ENCODE data around the gene LIPC.
"Not testable (repeated sequence)": the region's sequence is repeated elsewhere in the genome, so short reads cannot be mapped to it uniquely, and the experiment has no call there.

The LIPC gene

GRCh38 chr15:58595516-58596263 lies 163.9 kb downstream of the LIPC start:
- no peak for DNase-seq

DNA sequence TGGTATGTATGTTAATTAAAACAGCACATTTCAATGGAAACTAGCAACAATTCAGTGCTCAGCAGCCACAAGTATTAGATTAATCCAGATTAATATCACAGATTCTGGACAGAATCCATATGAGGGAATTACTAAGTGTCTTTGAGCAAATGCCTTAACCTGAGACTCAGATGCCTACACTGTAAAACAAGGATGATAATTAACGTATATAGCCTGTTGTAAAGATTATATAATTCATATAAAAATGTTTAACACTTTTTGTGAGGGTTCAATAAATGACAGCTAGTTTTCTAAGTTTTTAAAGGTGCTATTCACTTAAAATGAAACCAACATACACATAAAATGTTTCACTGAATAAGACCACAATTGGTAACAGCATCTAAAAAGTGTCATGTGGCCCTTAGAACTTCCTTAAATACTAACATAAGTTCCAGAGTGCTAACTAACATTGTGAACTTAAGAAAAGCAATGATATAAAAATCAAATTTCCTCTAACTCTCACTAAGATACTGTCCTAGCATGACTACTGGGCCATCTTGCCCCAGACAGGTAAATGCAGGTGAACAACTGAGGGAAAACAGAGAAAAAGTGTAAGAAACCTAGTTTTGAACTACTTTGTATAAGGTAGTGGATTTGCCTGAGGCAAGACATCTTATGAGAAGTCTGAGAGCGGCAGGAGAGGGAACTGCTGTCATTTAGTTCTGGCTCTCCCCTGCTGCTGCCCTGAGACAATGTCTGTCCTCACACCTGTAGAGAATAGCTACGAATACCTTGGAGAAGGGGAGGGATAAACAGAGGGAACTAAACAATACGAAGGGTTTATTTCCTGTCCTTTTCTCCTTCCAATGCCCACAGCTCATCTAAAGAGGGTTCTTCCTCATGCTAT lies 166.4 kb downstream of the LIPC start:
- no peak for DNase-seq

- DNase-seq, result no peak
Observed at GRCh38 chr15:58598829-58599210, 167.0 kb downstream of the LIPC start.

- no peak for DNase-seq
Observed at GRCh38 chr15:58602823-58603222, 171.0 kb downstream of the LIPC start.

GRCh38 chr15:58603927-58604326 lies 172.1 kb downstream of the LIPC start:
- not testable (repeated sequence) for DNase-seq

GRCh38 chr15:58604455-58604923 lies 172.7 kb downstream of the LIPC start:
- no peak for DNase-seq

DNA sequence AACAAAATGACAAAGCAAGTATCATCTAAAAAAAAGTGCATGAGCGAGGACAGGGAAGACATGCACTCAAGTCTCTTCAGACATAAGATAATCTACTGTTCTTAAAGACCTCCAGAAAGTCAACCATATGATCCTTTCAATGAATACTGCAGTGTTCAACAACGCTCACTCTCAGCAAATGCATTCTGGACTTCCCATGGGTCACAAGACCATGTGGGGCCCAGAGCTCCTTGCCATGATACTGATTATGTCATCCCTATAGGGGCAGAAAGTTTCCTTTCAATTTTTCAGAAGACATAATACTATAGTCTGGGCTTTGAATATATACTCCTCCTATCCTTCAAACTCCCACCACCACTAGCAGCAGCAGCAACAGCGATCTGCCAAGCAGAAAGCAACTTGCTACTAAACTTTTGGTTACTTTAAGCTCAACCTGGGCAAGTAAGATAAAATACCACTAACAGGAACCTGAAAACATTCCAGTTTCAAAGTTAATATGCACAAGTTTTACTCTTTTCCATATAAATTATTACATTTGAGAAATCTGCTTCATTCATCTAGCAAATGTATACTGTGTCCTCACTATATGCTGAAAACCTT lies 174.2 kb downstream of the LIPC start:
- DNase-seq, result no peak

DNA sequence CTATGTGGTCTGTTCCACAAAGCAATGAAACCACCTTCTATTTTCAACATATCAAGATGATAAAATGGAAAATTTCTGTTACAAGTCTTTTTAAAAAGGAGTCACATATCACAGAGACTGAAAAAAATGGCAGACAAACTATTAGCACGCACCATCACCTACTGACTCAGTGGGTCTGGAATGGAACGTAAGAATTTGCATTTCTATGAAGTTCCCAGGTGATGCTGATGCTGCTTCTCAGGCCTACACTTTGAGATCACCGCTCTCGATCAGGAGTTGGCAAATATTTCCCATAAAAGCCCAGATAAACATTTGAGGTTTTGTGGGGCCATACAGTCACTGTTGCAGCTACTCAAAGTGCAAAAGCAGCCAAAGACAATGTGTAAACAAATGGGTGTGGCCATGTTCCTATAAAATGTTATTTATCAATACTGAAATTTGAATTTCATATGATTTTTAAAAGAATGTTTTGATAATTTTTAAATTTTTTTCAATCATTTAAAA lies 174.8 kb downstream of the LIPC start:
- no peak for DNase-seq

- DNase-seq, result no peak
Observed at GRCh38 chr15:58608129-58608590, 176.4 kb downstream of the LIPC start.

GRCh38 chr15:58608711-58609110 lies 176.9 kb downstream of the LIPC start:
- no peak for DNase-seq

GRCh38 chr15:58611731-58612676 lies 180.2 kb downstream of the LIPC start:
- DNase-seq, result no peak

DNA sequence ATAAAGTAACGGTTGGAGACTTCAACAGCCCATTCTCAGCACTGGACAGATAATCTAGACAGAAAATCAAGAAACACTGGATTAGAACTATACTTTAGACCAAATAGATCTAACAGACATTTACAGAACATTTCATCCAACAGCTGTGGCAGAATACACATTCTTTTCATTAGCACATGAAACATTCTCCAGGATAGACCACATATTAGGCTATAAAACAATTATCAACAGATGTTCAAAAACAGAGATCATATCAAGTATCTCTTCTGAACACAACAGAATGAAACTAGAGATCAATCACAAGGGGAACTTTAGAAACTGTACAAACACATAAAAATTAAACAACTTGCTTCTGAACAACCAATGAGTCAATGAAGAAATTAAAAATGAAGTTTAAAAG lies 184.4 kb downstream of the LIPC start:
- no peak for DNase-seq

All from NCI-H446 treated with DMSO at 0.1 percent for 48 hours (cell line).